ENCODE measurements around the gene RDH14. TPM values are rescaled to one million over a fixed set of nuclear protein-coding genes. Genes with fewer than 3 reads are reported as not detected.

RDH14 gene
- total RNA-seq, 1 experiment from 2014 or later, result 17.0 TPM

- Mint-ChIP-seq H3K27me3 (ENCODE audit: insufficient read depth, unreplicated experiment) (no peaks in the 10 kb centered on the region), H3K27ac (ENCODE audit: unreplicated experiment) (no peak overlapping the region), H3K4me3 (ENCODE audit: unreplicated experiment) (no peak overlapping the region), H3K4me1 (ENCODE audit: low read depth, unreplicated experiment) (no peaks in the 10 kb centered on the region), H3K9me3 (ENCODE audit: unreplicated experiment) (no peaks in the 10 kb centered on the region), H3K36me3 (ENCODE audit: insufficient read depth, unreplicated experiment) (no peaks in the 10 kb centered on the region)
- ChIA-PET CTCF (no interaction called here), POLR2A (no interaction called here)
- H3K27me3 ChIP-seq (replicated peaks; ENCODE audit: control insufficient read depth, insufficient read depth, low read length), result no peaks in the 10 kb centered on the region
- DNase-seq, result no peak
- no peaks in the 10 kb centered on the region for H3K4me1 ChIP-seq
- H3K36me3 ChIP-seq (ENCODE audit: control insufficient read depth, insufficient read depth, low read length), result no peaks in the 10 kb centered on the region
- intact Hi-C loops (cut with micrococcal nuclease; ENCODE audit: unreplicated experiment), result no loop called here
- TF ChIP-seq CTCF (IDR thresholded peaks at IDR 0.05; ENCODE audit: insufficient read depth in 1 of 2, low read depth in 1 of 2, low read length in 1 of 2, severe bottlenecking in 1 of 2, unreplicated experiment in 1 of 2), result no peak
- no TSS peak for BruUV-seq (replicated peaks)
- no peak overlapping the region for H3K4me3 ChIP-seq (ENCODE audit: low read depth, low read length)
- H3K9me3 ChIP-seq, result no peaks in the 10 kb centered on the region
Measured at GRCh38 chr2:18600255-18600613, 39.8 kb upstream of the RDH14 start.

GRCh38 chr2:18599509-18600254 is 39.2 kb upstream of the RDH14 start:
- CTCF ChIA-PET, result no interaction called here
- Histone ChIP-seq H3K9me3 (no peaks in the 10 kb centered on the region), H3K27me3 (replicated peaks; ENCODE audit: control insufficient read depth, insufficient read depth, low read length) (no peaks in the 10 kb centered on the region), H3K36me3 (ENCODE audit: control insufficient read depth, insufficient read depth, low read length) (no peaks in the 10 kb centered on the region), H3K4me3 (ENCODE audit: low read depth, low read length) (no peak overlapping the region), H3K4me1 (no peaks in the 10 kb centered on the region)
- no peak for DNase-seq
- no TSS peak for BruUV-seq (replicated peaks)
- no peak overlapping the region for H3K27ac Mint-ChIP-seq (ENCODE audit: unreplicated experiment)
- H3K9me3 Mint-ChIP-seq (ENCODE audit: unreplicated experiment), result no peaks in the 10 kb centered on the region
- H3K27me3 Mint-ChIP-seq (ENCODE audit: insufficient read depth, unreplicated experiment), result no peaks in the 10 kb centered on the region
- POLR2A ChIA-PET, result no interaction called here
- TF ChIP-seq CTCF (IDR thresholded peaks at IDR 0.05; ENCODE audit: insufficient read depth in 1 of 2, low read depth in 1 of 2, low read length in 1 of 2, severe bottlenecking in 1 of 2, unreplicated experiment in 1 of 2), result no peak
- no peaks in the 10 kb centered on the region for H3K4me1 Mint-ChIP-seq (ENCODE audit: low read depth, unreplicated experiment)
- H3K4me3 Mint-ChIP-seq (ENCODE audit: unreplicated experiment), result no peak overlapping the region
- no peaks in the 10 kb centered on the region for H3K36me3 Mint-ChIP-seq (ENCODE audit: insufficient read depth, unreplicated experiment)
- intact Hi-C loops (cut with micrococcal nuclease; ENCODE audit: unreplicated experiment), result no loop called here

GRCh38 chr2:18598848-18599484 is 38.5 kb upstream of the RDH14 start:
- Mint-ChIP-seq H3K4me1 (ENCODE audit: low read depth, unreplicated experiment) (no peaks in the 10 kb centered on the region), H3K36me3 (ENCODE audit: insufficient read depth, unreplicated experiment) (no peaks in the 10 kb centered on the region), H3K4me3 (ENCODE audit: unreplicated experiment) (no peak overlapping the region), H3K27ac (ENCODE audit: unreplicated experiment) (no peak overlapping the region), H3K9me3 (ENCODE audit: unreplicated experiment) (no peaks in the 10 kb centered on the region), H3K27me3 (ENCODE audit: insufficient read depth, unreplicated experiment) (no peaks in the 10 kb centered on the region)
- ChIA-PET CTCF (no interaction called here), POLR2A (no interaction called here)
- no peaks in the 10 kb centered on the region for H3K36me3 ChIP-seq (ENCODE audit: control insufficient read depth, insufficient read depth, low read length)
- H3K4me3 ChIP-seq (ENCODE audit: low read depth, low read length), result no peak overlapping the region
- no peak for TF ChIP-seq CTCF (IDR thresholded peaks at IDR 0.05; ENCODE audit: insufficient read depth in 1 of 2, low read depth in 1 of 2, low read length in 1 of 2, severe bottlenecking in 1 of 2, unreplicated experiment in 1 of 2)
- BruUV-seq (replicated peaks), result no TSS peak
- no peak for DNase-seq
- no peaks in the 10 kb centered on the region for H3K9me3 ChIP-seq
- intact Hi-C loops (cut with micrococcal nuclease; ENCODE audit: unreplicated experiment), result no loop called here
- no peaks in the 10 kb centered on the region for H3K27me3 ChIP-seq (replicated peaks; ENCODE audit: control insufficient read depth, insufficient read depth, low read length)
- H3K4me1 ChIP-seq, result no peaks in the 10 kb centered on the region

All from Caco-2 (cell line).